ENCODE data around the gene EIF6.

DNA sequence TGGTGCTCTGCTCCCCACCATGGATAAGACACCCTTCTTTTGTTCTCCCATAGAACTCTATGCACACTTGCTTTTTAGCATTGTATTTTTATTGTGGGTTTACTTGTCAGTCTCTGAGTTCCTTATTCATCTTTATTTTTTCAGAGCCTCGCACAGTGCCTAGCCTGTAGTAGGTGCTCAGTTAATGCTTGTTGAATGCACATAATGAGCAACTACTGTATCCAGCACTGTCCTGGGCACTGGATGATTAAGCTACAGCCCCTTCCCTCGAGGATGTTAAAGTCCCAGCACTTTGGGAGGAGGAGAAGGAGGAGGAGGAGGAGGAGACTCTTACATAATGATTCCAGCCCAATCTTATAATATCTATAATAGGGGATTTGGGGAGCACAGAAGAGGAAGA is 41.3 kb downstream of the EIF6 start:
- TF ChIP-seq HMGN3 (IDR thresholded peaks at IDR 0.05; ENCODE audit: borderline replicate concordance, extremely low read depth, insufficient read length, low read depth, low read length): no peak
- no peak for TF ChIP-seq CHCHD3 (CRISPR knock-in tag; IDR thresholded peaks at IDR 0.05)
- TF ChIP-seq NRF1 (conservative IDR thresholded peaks at IDR 0.05 in 1 of 2, IDR thresholded peaks at IDR 0.05 in 1 of 2): no peak
- no peak for TF ChIP-seq SMARCE1 (IDR thresholded peaks at IDR 0.05)
- TF ChIP-seq SRSF9 (IDR thresholded peaks at IDR 0.05; ENCODE audit: borderline replicate concordance, low read depth, low read length): no peak

All from K562 (cell line).